PC-3 (cell line): ENCODE results near the gene ZNF862.
"Not testable (repeated sequence)": the region's sequence is repeated elsewhere in the genome, so short reads cannot be mapped to it uniquely, and the experiment has no call there.

Experiments
- CTCF ChIP-seq: fragments of 300-600 bp; sonication (generic); conservative IDR thresholded peaks from 2 replicates; pipeline ENCODE4 v1.5.1; 2017; ENCODE audit warnings: antibody characterized with exemption, low read depth, mild to moderate bottlenecking, low read length
- EZH2 ChIP-seq: fragments of 300-600 bp; sonication (generic); IDR thresholded peaks from one replicate; pipeline ENCODE4 v1.6.1; 2017; ENCODE audit warnings: antibody characterized with exemption, mild to moderate bottlenecking, low read length; ENCODE audit not compliant: unreplicated experiment
- EZH2phosphoT487 ChIP-seq: fragments of 300-600 bp; sonication (generic); IDR thresholded peaks from 2 replicates; pipeline ENCODE4 v1.6.1; 2018; ENCODE audit warnings: mild to moderate bottlenecking, antibody characterized with exemption, low read length, borderline replicate concordance

DNA sequence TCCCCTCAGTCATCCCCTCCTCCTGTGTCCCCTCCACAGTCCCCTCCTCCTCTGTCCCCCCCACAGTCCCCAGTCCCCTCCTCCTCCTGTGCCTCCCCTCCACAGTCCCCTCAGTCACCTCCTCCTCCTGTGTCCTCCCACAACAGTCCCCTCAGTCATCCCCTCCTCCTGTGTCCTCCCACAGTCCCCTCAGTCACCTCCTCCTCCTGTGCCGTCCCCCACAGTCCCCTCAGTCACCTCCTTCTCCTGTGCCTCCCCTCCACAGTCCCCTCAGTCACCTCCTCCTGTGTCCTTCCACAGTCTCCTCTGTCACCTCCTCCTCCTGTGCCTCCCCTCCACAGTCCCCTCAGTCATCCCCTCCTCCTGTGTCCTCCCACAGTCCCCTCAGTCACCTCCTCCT lies 7.6 kb upstream of the ZNF862 start:
- not testable (repeated sequence) for TF ChIP-seq EZH2, CTCF, EZH2phosphoT487
